ENCODE results near the gene MYMX. TPM values are rescaled to one million over a fixed set of nuclear protein-coding genes. Genes with fewer than 3 reads are reported as not detected.

MYMX gene
- total and polyA plus RNA-seq, 4 donors, result 0.14 TPM; not detected in 3

GRCh38 chr6:44179072-44179536, 37.6 kb upstream of the MYMX start:
- Histone ChIP-seq H3K36me3 (ENCODE audit: control insufficient read depth in 4 of 4, insufficient read depth in 3 of 4, low read depth in 1 of 4, low read length in 3 of 4) (no peaks in the 10 kb centered on the region), H3K4me1 (ENCODE audit: control insufficient read depth in 4 of 4, insufficient read depth in 4 of 4, low read length in 3 of 4) (peaks cover 0 to 6% (median 0%) of the 10 kb centered on the region in 4 donors), H3K9ac (ENCODE audit: low read depth in 1 of 2, low read length in 2 of 2) (no peak overlapping the region), H3K27me3 (ENCODE audit: control insufficient read depth in 4 of 4, insufficient read depth in 4 of 4, low read length in 3 of 4) (no peaks in the 10 kb centered on the region), H3K9me3 (ENCODE audit: control insufficient read depth in 4 of 4, low read length in 3 of 4) (no peaks in the 10 kb centered on the region), H3K4me3 (ENCODE audit: low read depth in 1 of 3, low read length in 3 of 3) (no peak overlapping the region), H3K27ac (ENCODE audit: low read depth in 1 of 2, low read length in 2 of 2) (no peak overlapping the region)
- TF ChIP-seq JUND (IDR thresholded peaks at IDR 0.05), result peak in 1 of 2 donors; percentile 26
- peak; percentile 39 for TF ChIP-seq NR2F2 (IDR thresholded peaks at IDR 0.05)
- TF ChIP-seq EGR1 (IDR thresholded peaks at IDR 0.05; ENCODE audit: low read depth in 2 of 2), result no peak
- WGBS, result 40% methylated on average over 4 of the region's 4 CpGs
- no peak for DNase-seq (ENCODE audit: low spot score)

DNA sequence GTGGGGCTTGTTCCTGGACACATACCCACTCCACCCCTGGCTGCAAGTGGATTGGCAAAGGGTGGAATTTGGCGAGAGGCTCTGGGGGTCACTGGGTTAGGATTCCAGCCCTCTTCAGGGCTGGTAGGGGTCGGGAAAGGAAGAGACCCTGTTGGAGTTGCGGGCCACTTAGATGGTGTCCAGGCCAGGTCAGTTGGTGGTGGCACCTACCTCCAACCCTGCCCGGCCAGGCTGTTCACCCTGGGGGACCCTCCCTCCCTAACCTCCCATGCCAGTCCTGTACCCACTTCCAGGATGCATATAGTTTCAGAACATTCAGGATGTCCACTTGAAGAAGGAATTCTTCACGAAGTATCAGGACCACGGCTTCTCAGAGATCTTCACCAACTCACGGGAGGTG, 37.1 kb upstream of the MYMX start:
- H3K27me3 ChIP-seq (ENCODE audit: control insufficient read depth in 4 of 4, insufficient read depth in 4 of 4, low read length in 3 of 4), result no peaks in the 10 kb centered on the region
- H3K4me3 ChIP-seq (ENCODE audit: low read depth in 1 of 3, low read length in 3 of 3), result no peak overlapping the region
- peaks cover 0 to 6% (median 0%) of the 10 kb centered on the region in 4 donors for H3K4me1 ChIP-seq (ENCODE audit: control insufficient read depth in 4 of 4, insufficient read depth in 4 of 4, low read length in 3 of 4)
- H3K9me3 ChIP-seq (ENCODE audit: control insufficient read depth in 4 of 4, low read length in 3 of 4), result no peaks in the 10 kb centered on the region
- WGBS, result 95% methylated on average over 7 of the region's 7 CpGs
- DNase-seq (ENCODE audit: low spot score), result no peak
- H3K27ac ChIP-seq (ENCODE audit: low read depth in 1 of 2, low read length in 2 of 2), result no peak overlapping the region
- TF ChIP-seq RAD21 (IDR thresholded peaks at IDR 0.05) (no peak), YY1 (IDR thresholded peaks at IDR 0.05) (no peak), SP1 (IDR thresholded peaks at IDR 0.05) (no peak), MAX (IDR thresholded peaks at IDR 0.05) (no peak), RXRA (IDR thresholded peaks at IDR 0.05) (no peak), TAF1 (conservative IDR thresholded peaks at IDR 0.05) (no peak), FOXA2 (IDR thresholded peaks at IDR 0.05) (no peak), GABPA (IDR thresholded peaks at IDR 0.05 in 1 of 2, conservative IDR thresholded peaks at IDR 0.05 in 1 of 2) (no peak), FOXA1 (IDR thresholded peaks at IDR 0.05) (no peak), HNF4G (IDR thresholded peaks at IDR 0.05) (no peak), NR2F2 (IDR thresholded peaks at IDR 0.05) (no peak), HNF4A (conservative IDR thresholded peaks at IDR 0.05) (no peak)
- TF ChIP-seq, protein P1, sequence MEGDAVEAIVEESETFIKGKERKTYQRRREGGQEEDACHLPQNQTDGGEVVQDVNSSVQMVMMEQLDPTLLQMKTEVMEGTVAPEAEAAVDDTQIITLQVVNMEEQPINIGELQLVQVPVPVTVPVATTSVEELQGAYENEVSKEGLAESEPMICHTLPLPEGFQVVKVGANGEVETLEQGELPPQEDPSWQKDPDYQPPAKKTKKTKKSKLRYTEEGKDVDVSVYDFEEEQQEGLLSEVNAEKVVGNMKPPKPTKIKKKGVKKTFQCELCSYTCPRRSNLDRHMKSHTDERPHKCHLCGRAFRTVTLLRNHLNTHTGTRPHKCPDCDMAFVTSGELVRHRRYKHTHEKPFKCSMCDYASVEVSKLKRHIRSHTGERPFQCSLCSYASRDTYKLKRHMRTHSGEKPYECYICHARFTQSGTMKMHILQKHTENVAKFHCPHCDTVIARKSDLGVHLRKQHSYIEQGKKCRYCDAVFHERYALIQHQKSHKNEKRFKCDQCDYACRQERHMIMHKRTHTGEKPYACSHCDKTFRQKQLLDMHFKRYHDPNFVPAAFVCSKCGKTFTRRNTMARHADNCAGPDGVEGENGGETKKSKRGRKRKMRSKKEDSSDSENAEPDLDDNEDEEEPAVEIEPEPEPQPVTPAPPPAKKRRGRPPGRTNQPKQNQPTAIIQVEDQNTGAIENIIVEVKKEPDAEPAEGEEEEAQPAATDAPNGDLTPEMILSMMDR (IDR thresholded peaks at IDR 0.05; ENCODE audit: low read depth, low read length, missing input control), result no peak
- TF ChIP-seq, protein P2, sequence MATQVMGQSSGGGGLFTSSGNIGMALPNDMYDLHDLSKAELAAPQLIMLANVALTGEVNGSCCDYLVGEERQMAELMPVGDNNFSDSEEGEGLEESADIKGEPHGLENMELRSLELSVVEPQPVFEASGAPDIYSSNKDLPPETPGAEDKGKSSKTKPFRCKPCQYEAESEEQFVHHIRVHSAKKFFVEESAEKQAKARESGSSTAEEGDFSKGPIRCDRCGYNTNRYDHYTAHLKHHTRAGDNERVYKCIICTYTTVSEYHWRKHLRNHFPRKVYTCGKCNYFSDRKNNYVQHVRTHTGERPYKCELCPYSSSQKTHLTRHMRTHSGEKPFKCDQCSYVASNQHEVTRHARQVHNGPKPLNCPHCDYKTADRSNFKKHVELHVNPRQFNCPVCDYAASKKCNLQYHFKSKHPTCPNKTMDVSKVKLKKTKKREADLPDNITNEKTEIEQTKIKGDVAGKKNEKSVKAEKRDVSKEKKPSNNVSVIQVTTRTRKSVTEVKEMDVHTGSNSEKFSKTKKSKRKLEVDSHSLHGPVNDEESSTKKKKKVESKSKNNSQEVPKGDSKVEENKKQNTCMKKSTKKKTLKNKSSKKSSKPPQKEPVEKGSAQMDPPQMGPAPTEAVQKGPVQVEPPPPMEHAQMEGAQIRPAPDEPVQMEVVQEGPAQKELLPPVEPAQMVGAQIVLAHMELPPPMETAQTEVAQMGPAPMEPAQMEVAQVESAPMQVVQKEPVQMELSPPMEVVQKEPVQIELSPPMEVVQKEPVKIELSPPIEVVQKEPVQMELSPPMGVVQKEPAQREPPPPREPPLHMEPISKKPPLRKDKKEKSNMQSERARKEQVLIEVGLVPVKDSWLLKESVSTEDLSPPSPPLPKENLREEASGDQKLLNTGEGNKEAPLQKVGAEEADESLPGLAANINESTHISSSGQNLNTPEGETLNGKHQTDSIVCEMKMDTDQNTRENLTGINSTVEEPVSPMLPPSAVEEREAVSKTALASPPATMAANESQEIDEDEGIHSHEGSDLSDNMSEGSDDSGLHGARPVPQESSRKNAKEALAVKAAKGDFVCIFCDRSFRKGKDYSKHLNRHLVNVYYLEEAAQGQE (IDR thresholded peaks at IDR 0.05), result no peak
- TF ChIP-seq, protein P3, sequence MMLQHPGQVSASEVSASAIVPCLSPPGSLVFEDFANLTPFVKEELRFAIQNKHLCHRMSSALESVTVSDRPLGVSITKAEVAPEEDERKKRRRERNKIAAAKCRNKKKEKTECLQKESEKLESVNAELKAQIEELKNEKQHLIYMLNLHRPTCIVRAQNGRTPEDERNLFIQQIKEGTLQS (IDR thresholded peaks at IDR 0.05), result no peak
- TF ChIP-seq, protein P4, sequence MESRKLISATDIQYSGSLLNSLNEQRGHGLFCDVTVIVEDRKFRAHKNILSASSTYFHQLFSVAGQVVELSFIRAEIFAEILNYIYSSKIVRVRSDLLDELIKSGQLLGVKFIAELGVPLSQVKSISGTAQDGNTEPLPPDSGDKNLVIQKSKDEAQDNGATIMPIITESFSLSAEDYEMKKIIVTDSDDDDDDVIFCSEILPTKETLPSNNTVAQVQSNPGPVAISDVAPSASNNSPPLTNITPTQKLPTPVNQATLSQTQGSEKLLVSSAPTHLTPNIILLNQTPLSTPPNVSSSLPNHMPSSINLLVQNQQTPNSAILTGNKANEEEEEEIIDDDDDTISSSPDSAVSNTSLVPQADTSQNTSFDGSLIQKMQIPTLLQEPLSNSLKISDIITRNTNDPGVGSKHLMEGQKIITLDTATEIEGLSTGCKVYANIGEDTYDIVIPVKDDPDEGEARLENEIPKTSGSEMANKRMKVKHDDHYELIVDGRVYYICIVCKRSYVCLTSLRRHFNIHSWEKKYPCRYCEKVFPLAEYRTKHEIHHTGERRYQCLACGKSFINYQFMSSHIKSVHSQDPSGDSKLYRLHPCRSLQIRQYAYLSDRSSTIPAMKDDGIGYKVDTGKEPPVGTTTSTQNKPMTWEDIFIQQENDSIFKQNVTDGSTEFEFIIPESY (IDR thresholded peaks at IDR 0.05), result no peak
- H3K36me3 ChIP-seq (ENCODE audit: control insufficient read depth in 4 of 4, insufficient read depth in 3 of 4, low read depth in 1 of 4, low read length in 3 of 4), result no peaks in the 10 kb centered on the region
- no peak overlapping the region for H3K9ac ChIP-seq (ENCODE audit: low read depth in 1 of 2, low read length in 2 of 2)

Data from liver (tissue), 9 donors.